HG02588 (cell line): ENCODE data around the gene EFL1.
"Not testable (repeated sequence)": the region's sequence is repeated elsewhere in the genome, so short reads cannot be mapped to it uniquely, and the experiment has no call there.

Source experiments
- ATAC-seq: cut with Tn5 transposase; IDR thresholded peaks from one replicate; pipeline ENCODE4 v1.9.1; 2021; ENCODE audit warnings: mild to moderate bottlenecking, moderate library complexity; ENCODE audit not compliant: unreplicated experiment

Gene EFL1

GRCh38 chr15:82204575-82204974 is 58.0 kb downstream of the EFL1 start:
- not testable (repeated sequence) for ATAC-seq

- ATAC-seq, result peak; percentile 85
Observed at GRCh38 chr15:82197733-82198594, 64.6 kb downstream of the EFL1 start.

GRCh38 chr15:82196353-82196752 is 66.2 kb downstream of the EFL1 start:
- ATAC-seq, result no peak

GRCh38 chr15:82195818-82196217 is 66.7 kb downstream of the EFL1 start:
- not testable (repeated sequence) for ATAC-seq

GRCh38 chr15:82194488-82194887 is 68.0 kb downstream of the EFL1 start:
- not testable (repeated sequence) for ATAC-seq

GRCh38 chr15:82193435-82193834 is 69.1 kb downstream of the EFL1 start:
- ATAC-seq, result not testable (repeated sequence)

- not testable (repeated sequence) for ATAC-seq
Observed at GRCh38 chr15:82192394-82192793, 70.1 kb downstream of the EFL1 start.

- peak; percentile 75 for ATAC-seq
Observed at GRCh38 chr15:82186719-82187406, 75.7 kb downstream of the EFL1 start.

GRCh38 chr15:82186161-82186560 is 76.4 kb downstream of the EFL1 start:
- ATAC-seq, result no peak

- no peak for ATAC-seq
Observed at GRCh38 chr15:82184776-82185175, 77.8 kb downstream of the EFL1 start.

- no peak for ATAC-seq
Observed at GRCh38 chr15:82184355-82184754, 78.2 kb downstream of the EFL1 start.

- no peak for ATAC-seq
Observed at GRCh38 chr15:82183121-82184031, 79.2 kb downstream of the EFL1 start.

GRCh38 chr15:82181371-82181770 is 81.2 kb downstream of the EFL1 start:
- no peak for ATAC-seq

- no peak for ATAC-seq
Observed at GRCh38 chr15:82178061-82178460, 84.5 kb downstream of the EFL1 start.

- no peak for ATAC-seq
Observed at GRCh38 chr15:82177291-82178010, 85.1 kb downstream of the EFL1 start.

- no peak for ATAC-seq
Observed at GRCh38 chr15:82176542-82176941, 86.0 kb downstream of the EFL1 start.

- ATAC-seq, result no peak
Observed at GRCh38 chr15:82174471-82175235, 87.9 kb downstream of the EFL1 start.

GRCh38 chr15:82173108-82173507 is 89.4 kb downstream of the EFL1 start:
- ATAC-seq, result no peak

GRCh38 chr15:82172506-82172905 is 90.0 kb downstream of the EFL1 start:
- ATAC-seq, result no peak

- no peak for ATAC-seq
Observed at GRCh38 chr15:82168757-82169156, 93.8 kb downstream of the EFL1 start.
